ENCODE results near the gene SRD5A1.

SRD5A1 gene

DNA sequence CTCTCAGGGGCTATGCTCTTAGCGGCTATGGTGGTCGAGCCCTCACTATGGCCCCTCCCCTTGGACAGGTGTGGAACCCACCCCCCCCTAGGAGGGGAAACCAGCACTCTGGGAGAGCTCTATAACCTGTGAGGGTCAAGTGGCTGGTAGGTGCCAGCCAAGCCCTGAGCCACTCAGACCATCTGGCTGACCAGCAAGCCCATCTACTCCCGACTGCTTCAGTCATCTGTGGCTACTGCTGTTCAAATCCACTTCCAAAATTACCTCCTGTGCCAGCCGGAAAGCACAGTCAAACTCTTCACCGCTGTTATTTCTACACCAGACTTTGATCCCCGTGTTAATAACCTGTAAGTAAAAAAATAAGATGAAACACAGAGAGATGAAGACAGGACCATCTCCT, 28.9 kb upstream of the SRD5A1 start:
- DNase-seq (ENCODE audit: low read depth in 3 of 3, low spot score in 1 of 3), result no peak

DNA sequence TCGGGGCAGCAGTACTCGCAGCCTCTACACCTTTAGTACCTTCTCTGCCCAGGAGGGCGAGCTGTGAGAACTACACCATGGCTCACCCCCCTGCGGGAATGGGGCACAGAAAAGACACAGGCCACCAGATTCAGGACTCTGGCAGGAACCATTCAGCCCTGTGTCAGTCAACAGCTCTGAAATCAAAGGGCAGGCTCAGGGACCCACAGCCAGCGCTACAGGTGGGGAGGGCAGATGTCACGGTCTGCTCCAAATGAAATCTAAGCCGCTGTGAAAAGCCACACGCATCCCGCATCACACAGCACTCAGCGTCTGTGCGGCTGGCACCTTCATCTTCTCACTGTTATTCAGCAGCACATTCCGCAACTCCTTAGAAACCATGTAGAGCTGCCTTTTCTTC, 28.3 kb upstream of the SRD5A1 start:
- DNase-seq (ENCODE audit: low read depth in 3 of 3, low spot score in 1 of 3), result no peak

DNA sequence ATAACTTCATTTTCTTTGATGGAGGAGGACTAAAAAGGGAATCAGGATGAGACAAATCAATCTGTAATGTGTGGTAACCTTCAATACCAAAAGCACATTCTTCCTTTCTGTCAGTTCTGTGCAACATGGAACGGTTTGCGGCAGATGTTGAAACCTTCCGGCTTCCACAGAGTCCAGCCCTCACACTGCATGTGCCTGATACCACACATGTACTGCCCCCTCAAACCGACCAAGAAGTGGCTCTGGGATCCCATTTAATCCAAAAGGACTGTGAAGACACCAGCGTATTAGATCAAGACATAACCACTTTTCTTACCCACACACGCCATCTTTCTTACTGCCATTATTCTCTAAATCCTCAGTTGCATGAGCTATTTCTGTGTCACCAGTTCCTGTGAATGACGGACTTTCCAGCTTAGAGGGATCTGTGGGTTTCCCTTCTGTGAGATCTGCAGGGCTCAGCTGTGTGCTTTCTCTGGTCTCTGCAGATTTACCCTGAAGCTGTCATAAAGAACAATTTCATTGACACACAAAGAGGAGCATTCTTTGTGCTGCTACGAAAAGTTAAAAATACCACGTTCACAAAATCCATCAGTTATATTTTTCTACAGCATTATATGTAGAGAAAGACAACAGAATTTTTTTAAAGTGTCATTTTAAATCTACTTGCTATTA, 26.2 kb upstream of the SRD5A1 start:
- no peak for DNase-seq (ENCODE audit: low read depth in 3 of 3, low spot score in 1 of 3)

DNA sequence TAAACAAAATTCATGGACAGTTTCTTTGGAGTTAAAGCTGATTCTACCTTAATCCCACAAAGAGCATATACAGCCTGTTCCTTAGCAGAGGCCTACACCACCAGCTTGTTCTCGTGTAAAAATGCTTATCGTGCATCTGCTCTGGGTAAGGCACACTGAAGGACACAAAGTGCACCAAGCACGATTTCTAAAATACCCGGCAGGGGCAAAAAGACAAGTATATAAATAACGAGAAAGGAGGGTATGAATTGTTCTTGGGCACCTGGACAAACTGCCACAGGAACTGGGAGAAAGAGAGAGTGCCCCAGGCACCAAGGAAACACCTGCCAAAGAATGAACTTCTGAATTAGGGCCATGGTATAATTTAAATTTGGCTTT, 25.7 kb upstream of the SRD5A1 start:
- no peak for DNase-seq (ENCODE audit: low read depth in 3 of 3, low spot score in 1 of 3)

DNA sequence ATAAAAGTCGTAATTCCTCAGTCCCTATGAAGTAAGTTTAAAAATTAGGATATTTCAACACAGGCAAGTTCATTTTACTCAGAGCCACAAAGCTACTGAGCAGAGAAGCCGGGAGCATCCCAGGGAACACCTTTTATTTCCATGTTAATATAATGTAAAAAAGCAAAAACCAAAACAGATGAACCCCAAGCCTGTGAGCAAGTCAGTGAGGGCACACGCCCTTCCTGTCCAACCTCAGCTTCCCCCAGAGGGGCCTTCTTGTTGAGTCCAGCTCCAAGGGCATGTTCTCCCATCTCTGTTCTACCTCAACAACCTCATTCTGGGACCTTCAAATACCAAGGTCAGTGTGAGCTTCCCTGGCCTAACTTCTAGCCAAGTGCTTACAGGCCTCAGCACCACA, 25.2 kb upstream of the SRD5A1 start:
- DNase-seq (ENCODE audit: low read depth in 3 of 3, low spot score in 1 of 3), result no peak

DNA sequence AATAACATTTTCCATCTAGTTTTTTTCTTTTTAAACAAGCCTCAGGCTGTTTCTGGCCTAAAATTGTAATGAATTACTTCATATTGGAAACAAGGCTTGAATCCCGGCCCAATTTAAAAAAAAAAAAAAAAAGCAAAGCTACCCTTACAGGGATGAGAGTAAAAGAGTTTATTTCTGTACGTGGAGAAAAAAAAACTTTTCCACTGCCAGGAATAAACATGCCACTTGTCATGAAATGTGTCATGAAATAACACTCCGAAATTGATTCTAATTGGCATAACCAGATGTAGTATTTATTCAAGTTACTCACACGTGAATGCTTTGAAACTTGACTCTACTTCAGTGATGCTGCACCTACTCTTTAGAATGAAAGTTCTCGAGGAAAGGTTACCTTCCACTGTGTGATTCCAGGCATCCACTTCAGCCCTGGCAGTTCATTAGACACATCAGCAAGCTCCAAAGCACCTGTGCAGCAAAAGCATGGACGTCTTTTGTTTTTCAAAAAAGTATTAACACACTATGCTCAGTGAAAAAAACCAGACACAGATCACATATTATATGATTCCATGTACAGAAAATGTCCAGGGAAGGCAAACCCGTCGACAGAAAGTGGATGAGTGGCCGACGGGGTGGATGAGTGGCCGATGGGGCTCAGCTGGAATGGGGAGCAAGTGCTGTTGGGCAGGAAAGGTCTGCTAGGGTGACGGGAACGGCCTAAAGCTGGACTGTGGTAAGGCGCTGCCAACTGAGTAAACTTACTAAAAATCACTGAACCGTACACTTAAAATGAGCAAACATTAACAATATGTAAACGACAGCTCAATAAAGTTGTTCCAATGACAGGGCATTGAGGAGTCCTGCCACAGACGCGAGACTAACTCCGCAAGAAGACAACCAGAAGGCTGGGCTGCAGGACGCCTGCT, 21.6 kb upstream of the SRD5A1 start:
- DNase-seq (ENCODE audit: low read depth in 3 of 3, low spot score in 1 of 3), result no peak

DNA sequence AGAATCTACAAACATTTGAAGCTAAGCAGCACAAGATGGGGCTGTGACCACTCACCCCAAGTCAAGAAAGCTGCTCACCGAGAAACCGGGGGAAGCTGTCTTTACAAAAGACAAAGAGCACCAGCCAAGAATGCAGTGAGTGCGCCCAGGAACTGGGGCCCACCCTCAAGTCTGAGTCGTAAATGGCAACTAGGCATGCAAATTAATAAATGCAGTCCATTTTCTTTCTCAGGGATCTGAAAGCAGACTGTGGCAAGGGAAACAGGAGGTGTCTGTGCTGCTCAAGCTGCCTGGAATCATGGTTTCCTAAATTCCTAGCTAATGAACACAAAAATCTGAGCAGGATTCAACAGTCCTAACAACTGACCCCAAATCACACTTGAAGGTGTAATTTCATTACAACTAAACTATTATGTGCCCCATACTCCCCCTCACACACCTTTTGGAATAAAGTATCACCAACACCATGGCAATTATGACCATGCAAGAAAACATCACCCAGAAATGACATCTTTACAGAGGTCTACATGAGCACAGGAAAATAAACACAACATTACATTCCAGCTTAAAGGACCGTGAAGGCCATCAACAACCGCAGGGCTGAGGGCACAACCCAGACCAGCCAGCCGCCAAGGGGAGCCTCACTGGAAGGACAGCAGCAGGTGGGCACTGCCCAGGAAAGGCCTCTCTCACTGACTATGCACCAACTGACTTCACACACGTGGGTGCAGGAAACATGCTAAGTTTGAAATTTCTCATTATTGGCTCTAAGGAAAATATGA, 18.0 kb upstream of the SRD5A1 start:
- no peak for DNase-seq (ENCODE audit: low read depth in 3 of 3, low spot score in 1 of 3)

DNA sequence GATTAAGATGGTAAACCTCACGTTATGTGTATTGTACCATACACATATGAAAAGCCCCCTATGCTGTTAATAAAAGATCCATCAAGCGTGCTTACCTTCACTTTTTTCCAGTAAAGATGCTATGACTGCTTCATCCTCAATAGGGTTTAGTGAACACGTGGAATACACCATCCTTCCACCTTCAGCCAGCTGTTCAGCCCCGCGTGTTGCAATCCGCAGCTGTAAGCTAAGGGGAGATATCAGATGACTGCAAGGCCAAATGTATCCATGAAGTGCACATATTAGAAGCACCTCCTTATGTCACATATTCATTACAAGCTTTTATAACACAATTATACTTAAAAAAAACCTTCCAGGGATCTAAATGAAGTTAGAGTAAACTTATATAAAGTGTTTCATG, 16.6 kb upstream of the SRD5A1 start:
- DNase-seq (ENCODE audit: low read depth in 3 of 3, low spot score in 1 of 3), result no peak

DNA sequence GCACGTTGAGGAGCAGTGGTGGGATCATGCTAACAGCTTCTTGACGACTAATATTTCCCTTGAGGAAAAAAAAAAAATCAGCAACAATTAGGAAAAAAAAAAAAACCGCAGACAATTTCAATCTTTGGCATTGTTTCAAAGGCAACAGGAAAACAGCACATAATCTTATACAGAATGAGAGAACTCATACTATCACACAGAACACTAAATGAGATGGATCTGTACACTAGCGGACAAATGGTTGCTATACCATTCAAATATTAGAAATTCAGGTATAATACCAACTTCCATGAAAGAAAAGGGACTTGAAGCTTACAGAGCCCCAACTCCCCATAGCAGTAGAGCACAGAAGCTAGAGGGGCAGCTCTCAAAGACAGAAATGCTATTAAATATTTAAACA, 10.0 kb upstream of the SRD5A1 start:
- no peak for DNase-seq (ENCODE audit: low read depth in 3 of 3, low spot score in 1 of 3)

DNA sequence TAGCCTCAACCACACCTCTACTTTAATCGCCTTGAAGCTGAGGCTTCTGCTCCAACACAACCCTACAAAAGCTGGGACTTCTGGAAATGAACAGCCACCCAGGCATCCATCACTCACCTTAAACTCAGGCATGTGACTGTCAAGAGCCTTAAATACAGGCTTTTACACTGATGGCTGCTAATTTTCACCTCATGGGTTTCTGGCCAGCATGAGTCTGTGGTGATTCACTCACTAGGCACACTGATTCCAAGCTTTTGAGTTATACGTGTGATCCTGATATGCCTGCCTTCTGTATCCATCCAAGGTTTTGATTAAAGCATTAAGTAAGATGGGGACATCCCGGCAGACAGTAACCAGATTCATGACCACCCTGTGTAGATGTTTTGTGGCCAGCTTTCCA, 9.3 kb upstream of the SRD5A1 start:
- no peak for DNase-seq (ENCODE audit: low read depth in 3 of 3, low spot score in 1 of 3)

DNA sequence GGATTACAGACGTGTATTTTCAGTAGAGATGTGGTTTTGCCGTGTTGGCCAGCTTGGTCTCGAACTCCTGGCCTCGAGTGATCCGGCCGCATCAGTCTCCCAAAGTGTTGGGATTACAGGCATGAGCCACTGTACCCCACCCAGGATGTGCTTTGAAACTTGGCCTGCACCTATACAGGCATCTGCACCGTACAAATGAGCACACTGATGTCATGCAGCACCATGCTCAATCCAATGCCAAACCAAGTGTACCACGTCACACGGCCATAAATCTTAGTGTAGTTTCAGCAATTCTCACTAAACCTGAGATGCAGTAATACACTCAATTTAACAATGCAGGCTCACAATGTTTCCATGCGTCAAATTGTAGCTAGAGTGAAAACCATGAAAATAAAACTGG, 6.7 kb upstream of the SRD5A1 start:
- no peak for DNase-seq (ENCODE audit: low read depth in 3 of 3, low spot score in 1 of 3)

DNA sequence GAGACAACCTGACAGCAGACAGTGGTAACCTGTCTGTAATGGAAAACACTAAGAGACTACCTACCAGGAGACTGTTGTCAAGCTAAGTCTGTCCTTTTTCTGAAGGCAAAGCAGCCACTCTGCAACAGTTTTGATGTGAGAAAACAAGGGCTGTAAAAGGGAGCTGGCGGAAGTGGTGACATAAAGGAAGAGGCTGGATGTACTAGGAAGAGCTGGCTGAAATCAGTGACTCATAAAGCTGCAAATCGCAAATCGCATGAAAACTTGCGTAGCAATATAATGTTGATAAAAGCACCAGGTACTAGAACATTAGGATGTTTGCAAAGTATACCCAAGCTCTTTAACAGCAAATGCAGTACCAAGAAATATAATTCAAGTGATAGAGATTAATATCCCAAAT, 1.8 kb upstream of the SRD5A1 start:
- no peak for DNase-seq (ENCODE audit: low read depth in 3 of 3, low spot score in 1 of 3)

DNA sequence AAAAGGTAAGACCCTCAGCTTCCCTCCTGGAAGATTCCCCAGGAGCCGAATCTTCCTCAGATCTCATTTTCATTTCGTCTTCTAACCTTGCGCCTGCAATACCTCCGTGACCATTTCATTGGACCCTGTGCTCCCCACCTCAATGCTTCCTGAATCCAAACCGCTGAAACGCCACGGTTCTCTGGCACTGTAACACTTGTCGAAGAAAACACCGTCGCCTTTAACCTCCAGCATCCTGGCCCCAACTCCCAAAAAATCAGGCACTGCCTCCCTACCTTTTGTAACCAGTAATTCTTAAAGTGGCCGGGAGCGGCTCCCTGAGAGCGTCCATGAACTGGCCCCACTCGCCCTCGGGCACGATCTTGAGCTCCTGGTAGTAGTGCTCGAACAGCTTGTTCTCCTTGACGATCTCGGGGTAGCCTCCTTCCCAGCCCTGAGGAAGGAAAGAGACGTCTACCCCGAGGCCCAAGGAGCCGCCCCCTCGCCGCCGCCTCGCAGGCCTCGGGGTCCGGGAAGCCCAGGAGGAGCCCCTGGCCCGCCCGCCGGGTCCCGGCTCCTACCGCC, 834 bp upstream of the SRD5A1 start:
- DNase-seq (ENCODE audit: low read depth in 3 of 3, low spot score in 1 of 3), result peak in 1 of 3 donors; percentile 3

DNA sequence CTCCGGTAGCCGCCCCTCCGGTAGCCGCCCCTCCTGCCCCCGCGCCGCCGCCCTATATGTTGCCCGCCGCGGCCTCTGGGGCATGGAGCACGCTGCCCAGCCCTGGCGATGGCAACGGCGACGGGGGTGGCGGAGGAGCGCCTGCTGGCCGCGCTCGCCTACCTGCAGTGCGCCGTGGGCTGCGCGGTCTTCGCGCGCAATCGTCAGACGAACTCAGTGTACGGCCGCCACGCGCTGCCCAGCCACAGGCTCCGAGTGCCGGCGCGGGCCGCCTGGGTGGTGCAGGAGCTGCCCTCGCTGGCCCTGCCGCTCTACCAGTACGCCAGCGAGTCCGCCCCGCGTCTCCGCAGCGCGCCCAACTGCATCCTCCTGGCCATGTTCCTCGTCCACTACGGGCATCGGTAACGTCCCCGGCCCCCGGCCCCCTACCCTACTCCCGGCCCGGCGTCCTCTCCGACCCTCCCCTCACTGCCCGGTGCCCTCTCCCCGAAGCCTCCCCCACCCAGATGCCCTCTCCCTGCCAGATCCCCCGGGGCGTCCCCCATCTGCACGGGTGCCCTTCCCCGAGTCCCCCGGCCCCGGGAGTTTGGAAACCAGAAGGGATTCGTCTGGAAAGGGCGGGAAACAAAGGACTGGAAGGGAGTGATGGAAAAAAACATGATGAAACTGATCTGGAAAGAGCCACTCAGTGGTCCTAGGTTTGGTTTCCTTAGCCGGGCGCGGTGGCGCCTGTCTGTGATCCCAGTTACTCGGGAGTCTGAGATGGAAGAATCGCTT, 417 bp downstream of the SRD5A1 start:
- peak in 2 of 3 donors; percentile 4 to 10 for DNase-seq (ENCODE audit: low read depth in 3 of 3, low spot score in 1 of 3)

DNA sequence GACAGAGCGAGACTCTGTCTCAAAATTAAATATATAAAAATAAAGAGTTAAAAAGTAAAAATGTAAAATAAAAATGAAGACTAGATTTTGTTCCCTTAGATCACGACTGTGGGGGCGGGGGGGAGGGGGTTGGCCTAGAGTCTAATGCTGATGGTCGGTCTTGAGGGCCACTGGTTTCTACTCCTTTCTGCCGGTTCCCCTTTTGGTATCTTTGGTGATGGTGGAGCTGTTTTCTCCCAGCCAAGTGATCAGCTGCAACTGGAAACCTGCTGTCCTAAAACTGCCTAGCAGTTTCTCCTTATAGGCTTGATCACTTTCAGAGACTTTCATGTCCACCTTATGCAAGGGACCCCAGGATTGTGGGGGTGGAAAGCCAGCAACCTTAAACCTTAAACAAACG, 1.1 kb downstream of the SRD5A1 start:
- DNase-seq (ENCODE audit: low read depth in 3 of 3, low spot score in 1 of 3), result no peak

DNA sequence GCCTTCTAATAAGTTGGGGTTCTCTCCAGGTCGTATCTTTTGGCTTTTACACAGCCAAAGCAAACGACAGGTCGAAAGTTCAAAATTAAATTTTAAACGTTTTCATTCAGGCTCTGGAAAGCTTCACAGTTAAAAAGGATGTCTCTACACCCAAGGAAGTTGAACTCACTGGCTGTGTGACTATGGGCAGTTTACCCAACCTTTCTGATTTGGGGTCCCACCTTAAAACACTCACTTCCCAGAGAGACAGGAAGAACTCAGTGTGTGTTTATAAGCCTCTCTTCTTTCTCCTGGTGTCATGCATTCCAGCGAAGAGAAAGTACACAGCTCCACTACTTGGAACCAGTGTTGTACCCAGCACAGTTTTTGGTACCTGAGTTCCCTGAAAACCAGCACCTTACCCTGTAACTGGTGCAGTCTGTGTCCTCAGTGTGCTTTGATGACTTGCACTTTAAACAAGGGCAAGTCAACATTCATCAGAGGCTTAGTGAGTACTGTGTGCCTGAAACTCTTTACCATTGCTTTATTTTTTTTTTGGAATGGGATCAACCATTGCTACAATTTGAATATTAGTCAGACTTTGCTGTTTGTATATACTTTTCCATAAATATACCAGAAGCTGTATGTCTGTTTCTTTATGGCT, 1.7 kb downstream of the SRD5A1 start:
- no peak for DNase-seq (ENCODE audit: low read depth in 3 of 3, low spot score in 1 of 3)

DNA sequence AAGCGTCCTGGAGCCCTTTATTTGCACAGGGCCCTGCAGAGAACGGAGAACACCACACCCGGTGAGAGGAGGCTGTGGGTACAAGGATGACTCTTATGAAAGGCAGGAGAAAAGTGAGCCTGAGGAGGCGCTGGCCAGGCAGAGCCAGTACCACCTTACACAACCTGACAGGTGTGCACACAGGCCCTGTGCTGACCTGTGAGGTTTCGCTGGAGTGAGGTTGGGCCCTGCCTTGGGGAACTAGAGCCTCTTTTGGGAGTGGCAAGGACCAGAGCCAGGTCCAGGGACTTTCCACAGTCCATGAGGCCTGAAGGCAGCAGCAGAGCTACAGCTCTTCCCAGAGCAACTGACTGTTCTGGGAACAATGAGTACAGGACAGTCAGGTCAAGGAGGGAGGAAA, 3.1 kb downstream of the SRD5A1 start:
- no peak for DNase-seq (ENCODE audit: low read depth in 3 of 3, low spot score in 1 of 3)

DNA sequence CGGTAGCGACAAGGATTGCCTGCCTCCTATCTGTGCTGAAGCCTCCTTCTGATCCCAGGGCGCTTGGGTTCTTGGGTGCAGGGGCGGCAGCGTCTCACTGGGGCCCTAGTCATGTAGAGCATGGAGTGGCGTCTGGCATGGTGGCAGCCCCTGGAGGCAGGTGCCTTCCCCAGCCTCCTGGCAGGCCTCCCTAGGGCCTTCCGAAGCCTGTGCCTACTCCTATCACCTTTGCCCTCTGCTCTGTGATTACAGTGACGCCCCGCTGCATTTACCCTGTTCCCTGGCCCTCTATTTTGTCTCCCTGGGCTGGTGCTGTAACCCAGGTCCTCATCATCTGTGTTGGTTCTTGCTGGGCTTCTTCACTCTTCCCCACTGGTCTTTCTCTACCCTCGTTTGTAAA, 3.8 kb downstream of the SRD5A1 start:
- no peak for DNase-seq (ENCODE audit: low read depth in 3 of 3, low spot score in 1 of 3)

DNA sequence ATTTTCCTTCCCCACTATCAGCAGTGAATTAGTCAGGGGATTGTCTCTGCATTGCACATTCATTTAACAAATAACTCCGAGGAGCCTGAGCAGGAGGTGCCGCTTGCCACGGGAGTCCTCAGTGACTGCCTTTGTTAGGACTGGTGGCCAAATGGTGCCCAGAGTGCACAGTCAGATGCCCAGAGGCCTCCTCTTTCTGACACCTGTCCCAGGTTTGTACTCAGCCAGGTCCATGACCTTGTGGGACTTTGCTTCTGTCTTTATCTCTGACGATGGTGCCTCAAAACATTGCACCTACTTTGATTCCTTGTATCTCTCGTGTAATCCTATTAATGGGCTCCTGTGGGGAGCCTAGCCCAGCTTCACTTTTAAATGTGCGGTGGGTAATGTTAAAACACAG, 4.3 kb downstream of the SRD5A1 start:
- no peak for DNase-seq (ENCODE audit: low read depth in 3 of 3, low spot score in 1 of 3)

DNA sequence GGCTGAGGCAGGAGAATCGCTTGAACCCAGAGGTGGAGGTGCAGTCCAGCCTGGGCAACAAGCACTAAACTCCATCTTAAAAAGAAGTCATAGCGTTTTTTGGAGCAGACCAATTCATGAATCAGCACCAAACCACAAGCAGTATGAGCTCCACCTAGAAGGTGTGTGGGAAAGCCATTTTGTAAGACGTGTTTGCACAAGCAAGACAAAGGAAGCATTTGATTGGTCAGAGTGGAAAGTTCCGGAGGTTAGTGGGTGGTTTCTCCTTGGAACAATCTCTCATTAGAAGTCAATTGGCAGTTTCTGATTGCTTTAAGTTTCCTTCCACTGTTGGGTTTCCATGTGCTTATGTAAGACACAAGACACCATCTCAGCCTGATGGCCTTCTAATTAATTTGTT, 5.0 kb downstream of the SRD5A1 start:
- no peak for DNase-seq (ENCODE audit: low read depth in 3 of 3, low spot score in 1 of 3)

All from stimulated activated CD4-positive, alpha-beta T cell treated with anti-CD3 and anti-CD28 coated beads, TNF-alpha, amount 100 ng/mL, for 1 hour (primary cell).